NT2/D1 (cell line): ENCODE measurements around the gene SDHAF1.

Experiments used
- DNase-seq: peaks from one replicate; pipeline ENCODE4 v3.0.0-alpha.2; 2011; ENCODE audit warnings: low read depth, low spot score
- H3K27me3 ChIP-seq: 2 replicates; pipeline ENCODE4 v1.6.0; 2011; ENCODE audit warnings: mild to moderate bottlenecking; ENCODE audit not compliant: insufficient read length, insufficient read depth
- H3K36me3 ChIP-seq: 2 replicates; pipeline ENCODE4 v1.6.1; 2011; ENCODE audit warnings: mild to moderate bottlenecking, low read length, mixed read lengths; ENCODE audit not compliant: insufficient read depth, insufficient read length
- H3K4me1 ChIP-seq: 2 replicates; pipeline ENCODE4 v1.5.1; 2011; ENCODE audit not compliant: insufficient read depth, insufficient read length
- H3K4me3 ChIP-seq: 2 replicates; pipeline ENCODE4 v1.5.1; 2011; ENCODE audit warnings: low read depth; ENCODE audit not compliant: insufficient read length
- H3K9ac ChIP-seq: 2 replicates; pipeline ENCODE4 v1.6.0; 2011; ENCODE audit warnings: low read depth; ENCODE audit not compliant: insufficient read length
- H3K9me3 ChIP-seq: 2 replicates; pipeline ENCODE4 v1.5.1; 2011; ENCODE audit warnings: mild to moderate bottlenecking, low read length; ENCODE audit not compliant: insufficient read depth
- SUZ12 ChIP-seq: IDR thresholded peaks from 2 replicates; pipeline ENCODE4 v1.6.1; 2011; ENCODE audit not compliant: insufficient read length, insufficient read depth; ENCODE audit errors: extremely low read depth
- YY1 ChIP-seq: IDR thresholded peaks from 2 replicates; pipeline ENCODE4 v1.6.1; 2011; ENCODE audit not compliant: insufficient read length, insufficient read depth
- ZNF274 ChIP-seq: IDR thresholded peaks from 2 replicates; pipeline ENCODE4 v1.6.1; 2011; ENCODE audit warnings: mild to moderate bottlenecking, low read depth, low read length

Gene SDHAF1

GRCh38 chr19:36009633-36010379, 14.8 kb downstream of the SDHAF1 start:
- no peak for DNase-seq
- Histone ChIP-seq H3K4me1 (peaks cover 9% of the 10 kb centered on the region), H3K9me3 (no peaks in the 10 kb centered on the region), H3K4me3 (peak overlapping the region; percentile 11), H3K9ac (peak overlapping the region; percentile 57), H3K27me3 (no peaks in the 10 kb centered on the region), H3K36me3 (no peaks in the 10 kb centered on the region)
- TF ChIP-seq ZNF274 (no peak), SUZ12 (no peak), YY1 (no peak)

DNA sequence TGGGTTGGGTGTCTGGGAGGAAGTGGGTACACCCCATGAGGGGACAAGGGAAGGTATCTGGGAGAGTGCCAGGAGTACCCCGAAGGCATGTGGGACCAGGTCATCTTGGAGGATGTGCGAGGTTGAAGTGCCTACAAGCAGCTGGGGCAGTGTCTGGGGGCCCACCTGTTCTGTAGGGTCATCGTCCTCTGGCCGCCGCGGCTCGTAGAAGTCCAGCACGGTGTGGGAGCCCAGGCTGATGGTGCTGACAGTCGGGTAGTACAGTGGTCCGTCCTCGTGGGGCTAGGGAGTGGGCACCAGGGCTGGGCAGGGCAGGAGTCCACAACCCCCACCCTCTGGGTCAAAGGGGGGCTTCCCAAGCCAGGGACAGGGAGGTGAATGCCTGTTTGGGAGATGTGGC, 15.4 kb downstream of the SDHAF1 start:
- Histone ChIP-seq H3K4me1 (peaks cover 9% of the 10 kb centered on the region), H3K27me3 (no peaks in the 10 kb centered on the region), H3K9ac (no peak overlapping the region), H3K9me3 (no peaks in the 10 kb centered on the region), H3K36me3 (no peaks in the 10 kb centered on the region), H3K4me3 (no peak overlapping the region)
- TF ChIP-seq SUZ12, result no peak
- no peak for TF ChIP-seq ZNF274
- no peak for TF ChIP-seq YY1
- DNase-seq, result no peak

GRCh38 chr19:36013280-36014011, 18.5 kb downstream of the SDHAF1 start:
- H3K9ac ChIP-seq, result peak overlapping the region; percentile 72
- H3K4me1 ChIP-seq, result peaks cover 7% of the 10 kb centered on the region
- no peaks in the 10 kb centered on the region for H3K9me3 ChIP-seq
- H3K27me3 ChIP-seq, result no peaks in the 10 kb centered on the region
- peaks cover 10% of the 10 kb centered on the region for H3K36me3 ChIP-seq
- no peak for DNase-seq
- H3K4me3 ChIP-seq, result peak overlapping the region; percentile 67
- TF ChIP-seq ZNF274 (no peak), SUZ12 (no peak), YY1 (no peak)

DNA sequence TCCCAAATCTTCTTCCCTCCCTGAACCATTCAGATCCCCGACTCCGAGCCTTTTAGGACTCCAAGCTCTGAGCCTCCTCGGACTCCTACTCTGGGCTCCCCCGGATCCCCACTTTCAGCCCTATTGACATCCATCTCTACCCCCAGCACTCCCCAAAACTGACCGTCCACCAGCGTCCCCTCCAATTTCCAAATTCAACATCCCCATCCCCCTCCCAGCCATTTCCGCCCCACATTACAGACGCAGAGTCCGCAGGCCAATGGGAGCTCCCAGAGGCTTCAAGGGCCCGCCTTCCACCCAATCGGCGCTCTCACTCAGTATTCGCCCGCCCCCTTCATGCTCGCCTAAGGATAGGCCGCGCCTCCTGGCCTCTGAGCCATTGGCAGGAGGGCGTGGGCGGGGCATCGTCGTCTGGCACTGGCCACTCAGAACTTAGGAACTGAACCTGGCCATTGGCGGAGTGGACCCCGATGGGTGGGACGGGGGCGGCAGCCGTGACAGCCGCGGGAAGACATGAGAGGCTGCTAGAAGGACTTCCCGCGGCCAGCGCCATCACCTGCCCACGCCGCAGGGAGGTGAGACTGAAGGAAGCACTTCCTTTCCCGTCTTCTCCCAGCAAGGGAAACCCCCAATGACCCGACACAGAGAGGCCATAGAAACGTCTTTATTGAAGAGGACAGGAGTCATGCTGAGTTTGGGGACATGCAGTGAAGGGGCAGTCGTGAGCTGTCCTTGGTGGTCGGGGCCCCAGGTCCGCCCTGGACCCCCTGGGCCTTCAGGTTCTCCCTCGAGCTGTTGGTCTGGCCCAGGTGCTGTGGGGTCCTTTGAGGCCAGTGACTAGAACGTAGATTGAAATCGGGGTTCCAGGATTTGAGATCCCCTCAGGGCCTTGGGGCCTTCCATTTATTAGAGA, 19.3 kb downstream of the SDHAF1 start, which contains the start of gene ALKBH6:
Gene ALKBH6, minus strand, starts transcription at position 202 of the 913 bp plus-strand sequence. CDS start 816 bp downstream, outside the sequence.
- H3K9ac ChIP-seq, result peak within 1 kb of the TSS; percentile 78
- H3K9me3 ChIP-seq, result no peaks in the 10 kb centered on the region
- no peaks in the 10 kb centered on the region for H3K27me3 ChIP-seq
- TF ChIP-seq YY1 (no peak), ZNF274 (no peak), SUZ12 (no peak)
- DNase-seq, result peak; percentile 92
- peaks cover 7% of the 10 kb centered on the region for H3K4me1 ChIP-seq
- H3K4me3 ChIP-seq, result peak within 1 kb of the TSS; percentile 67
- H3K36me3 ChIP-seq, result peaks cover 12% of the 10 kb centered on the region

DNA sequence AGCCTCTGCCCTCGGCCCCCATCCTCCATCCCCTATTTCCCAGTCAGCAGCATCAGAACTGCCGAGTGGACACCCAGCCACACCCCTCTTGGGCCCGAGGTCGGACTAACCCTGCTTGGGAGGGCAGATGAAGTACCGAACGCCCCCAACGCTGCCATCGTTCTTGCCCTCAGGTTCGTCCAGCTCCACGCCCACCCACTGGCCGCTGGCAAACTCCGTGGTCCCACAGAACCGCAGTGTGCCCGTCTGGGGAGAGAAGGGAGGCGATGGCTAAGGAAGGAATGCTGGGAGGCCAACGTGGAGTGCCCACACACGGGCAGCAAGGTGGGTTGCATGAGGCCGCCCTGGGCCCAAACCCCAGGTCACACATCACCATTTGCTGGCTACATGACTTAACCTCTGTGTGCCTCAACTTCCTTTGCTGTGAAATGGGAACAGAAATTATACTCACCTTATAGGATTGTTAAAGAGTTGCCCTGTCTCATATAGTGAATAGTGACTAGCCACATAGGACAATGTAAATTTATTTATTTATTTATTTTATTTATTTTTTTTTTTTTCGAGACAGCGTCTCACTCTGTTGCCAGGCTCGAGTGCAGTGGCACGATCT, 24.2 kb downstream of the SDHAF1 start:
- H3K4me1 ChIP-seq, result no peaks in the 10 kb centered on the region
- H3K36me3 ChIP-seq, result peaks cover 23% of the 10 kb centered on the region
- DNase-seq, result no peak
- no peak overlapping the region for H3K4me3 ChIP-seq
- TF ChIP-seq YY1 (no peak), SUZ12 (no peak)
- no peaks in the 10 kb centered on the region for H3K9me3 ChIP-seq
- no peak overlapping the region for H3K9ac ChIP-seq
- H3K27me3 ChIP-seq, result no peaks in the 10 kb centered on the region

DNA sequence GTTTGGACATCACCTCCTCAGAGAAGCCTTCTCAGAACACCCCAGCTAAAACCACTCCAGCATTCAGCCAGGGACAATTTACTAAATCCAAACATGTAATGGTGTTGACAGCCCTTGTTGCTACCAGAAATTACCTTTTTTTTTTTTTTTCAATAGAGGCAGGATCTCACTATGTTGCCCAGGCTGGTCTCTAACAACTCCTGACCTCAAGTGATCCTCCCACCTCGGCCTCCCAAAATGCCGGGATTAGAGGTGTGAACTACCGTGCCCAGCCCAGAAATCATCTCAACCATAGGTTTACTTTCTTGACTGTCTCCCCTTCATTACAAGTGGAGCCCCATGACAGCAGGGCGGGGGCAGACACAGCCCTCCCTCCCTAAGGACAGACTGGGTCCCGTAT, 28.4 kb downstream of the SDHAF1 start:
- H3K9me3 ChIP-seq, result no peaks in the 10 kb centered on the region
- H3K4me1 ChIP-seq, result no peaks in the 10 kb centered on the region
- H3K36me3 ChIP-seq, result peaks cover 28% of the 10 kb centered on the region
- no peak overlapping the region for H3K4me3 ChIP-seq
- TF ChIP-seq YY1, result no peak
- no peak for TF ChIP-seq ZNF274
- no peak for TF ChIP-seq SUZ12
- no peak overlapping the region for H3K9ac ChIP-seq
- H3K27me3 ChIP-seq, result no peaks in the 10 kb centered on the region
- no peak for DNase-seq
